Upper lobe of left lung (tissue), 6 donors: ENCODE data around the gene TMEM42. TPM values are rescaled to one million over a fixed set of nuclear protein-coding genes. Genes with fewer than 3 reads are reported as not detected.

Experiments
- ATAC-seq, 2 donors: fragments of 200-7000 bp; cut with Tn5 transposase; one replicate each; pipeline ENCODE4 v1.9.1; 2022; ENCODE audit warnings: mild to moderate bottlenecking in 2 of 2, moderate library complexity in 2 of 2; ENCODE audit not compliant: low FRiP score in 2 of 2
- DNase-seq, 2 donors: peaks; one replicate each; pipeline ENCODE4 v3.0.0-alpha.2; 2019 to 2020
- H3K27ac ChIP-seq, 4 donors: fragments of 200-600 bp; sonication (generic); one replicate each; pipeline ENCODE4 v1.5.1; 2016 to 2019
- H3K27me3 ChIP-seq, 4 donors: fragments of 200-600 bp; sonication (generic); one replicate each; pipeline ENCODE4 v1.5.1; 2017 to 2019
- H3K36me3 ChIP-seq, 4 donors: fragments of 200-600 bp; sonication (generic); one replicate each; pipeline ENCODE4 v1.5.1; 2016 to 2019
- H3K4me1 ChIP-seq, 4 donors: fragments of 200-600 bp; sonication (generic); one replicate each; pipeline ENCODE4 v1.5.1; 2018 to 2019
- H3K4me3 ChIP-seq, 4 donors: fragments of 200-600 bp; sonication (generic); one replicate each; pipeline ENCODE4 v1.5.1; 2017 to 2019; ENCODE audit warnings: mild to moderate bottlenecking in 2 of 4, moderate library complexity in 1 of 4
- H3K9me3 ChIP-seq, 4 donors: fragments of 200-600 bp; sonication (generic); one replicate each; pipeline ENCODE4 v1.5.1; 2018 to 2019
- CTCF ChIP-seq, 6 experiments: fragments of 450-650 bp in 4 of 6; fragments of 200-600 bp in 2 of 6; sonication (generic) in 2 of 6; IDR thresholded peaks; one replicate each; pipeline ENCODE4 v1.5.1; 2016 to 2019; ENCODE audit warnings: antibody characterized with exemption in 6 of 6
- EP300 ChIP-seq, 4 donors: sonication (generic); formaldehyde crosslinking; IDR thresholded peaks; one replicate each; pipeline ENCODE4 v1.5.1; 2017; ENCODE audit warnings: antibody characterized with exemption in 4 of 4, control low read depth in 2 of 4
- POLR2A ChIP-seq, 4 donors: fragments of 450-650 bp; IDR thresholded peaks; one replicate each; pipeline ENCODE4 v1.5.1; 2016 to 2017; ENCODE audit warnings: antibody characterized with exemption in 4 of 4, mild to moderate bottlenecking in 2 of 4
- POLR2AphosphoS5 ChIP-seq, 2 donors: sonication (generic); formaldehyde crosslinking; IDR thresholded peaks; one replicate each; pipeline ENCODE4 v1.5.1; 2017; ENCODE audit warnings: antibody characterized with exemption in 2 of 2
- WGBS, 2 donors: methylation state at CpG; one replicate each; pipeline ENCODE4 v1.1.5; 2017 to 2018; 5-methylcytosine and 5-hydroxymethylcytosine counted together
- total RNA-seq, 6 donors: library from RNA; depleted of rRNA in 4 of 6; stranded (reverse); fragments of >200 nt in 4 of 6; gene quantifications; one replicate each; pipeline versions ENCODE4 v1.1.0 to v1.2.1, GENCODE V29; 2016 to 2021
- donor health status: DM: no; HTN: no; CAD: no; lungs with moderate emphysema.
- donor health status: DM: no; HTN: yes; CAD: no; lungs with severe emphysema.

The TMEM42 gene
- total RNA-seq, 6 donors from 2014 or later, result 6.3 to 19.5 (median 11.0) TPM

- Histone ChIP-seq H3K27me3 (no peaks in the 10 kb centered on the region), H3K4me3 (no peak overlapping the region), H3K27ac (no peak overlapping the region), H3K36me3 (no peaks in the 10 kb centered on the region), H3K4me1 (peaks cover 7 to 16% (median 9%) of the 10 kb centered on the region in 4 donors), H3K9me3 (peaks cover 0 to 11% (median 0%) of the 10 kb centered on the region in 4 donors)
- no peak for ATAC-seq
- TF ChIP-seq CTCF (IDR thresholded peaks at IDR 0.05), result no peak
- no peak for TF ChIP-seq EP300 (IDR thresholded peaks at IDR 0.05)
- no peak for TF ChIP-seq POLR2AphosphoS5 (IDR thresholded peaks at IDR 0.05)
- no peak for TF ChIP-seq POLR2A (IDR thresholded peaks at IDR 0.05)
- WGBS, 2 donors, result 93 to 97% methylated on average over 4 of the region's 4 CpGs
- DNase-seq, result no peak
These were observed 1.6 kb upstream of the TMEM42 start for GRCh38 chr3:44860117-44860516.

- no peak for DNase-seq
- H3K36me3 ChIP-seq, result no peaks in the 10 kb centered on the region
- H3K4me1 ChIP-seq, result peaks cover 7 to 16% (median 9%) of the 10 kb centered on the region in 4 donors
- peak overlapping the region; percentile 92 to 95 (median 92) for H3K27ac ChIP-seq
- peak overlapping the region in 3 of 4 donors; percentile 65 to 84 (median 81) for H3K4me3 ChIP-seq
- no peaks in the 10 kb centered on the region for H3K27me3 ChIP-seq
- WGBS, 2 donors, result 1% methylated on average over 11 to 25 of the region's 25 CpGs
- ATAC-seq, result no peak
- H3K9me3 ChIP-seq, result no peaks in the 10 kb centered on the region
- TF ChIP-seq EP300 (IDR thresholded peaks at IDR 0.05), result no peak
- TF ChIP-seq POLR2A (IDR thresholded peaks at IDR 0.05), result no peak
- TF ChIP-seq CTCF (IDR thresholded peaks at IDR 0.05), result no peak
- no peak for TF ChIP-seq POLR2AphosphoS5 (IDR thresholded peaks at IDR 0.05)
These were observed 520 bp downstream of the TMEM42 start for GRCh38 chr3:44862226-44862637.

GRCh38 chr3:44865272-44866035 is 3.7 kb downstream of the TMEM42 start:
- 83 to 94% methylated on average over 7 of the region's 7 CpGs for WGBS, 2 donors
- no peak for TF ChIP-seq POLR2AphosphoS5 (IDR thresholded peaks at IDR 0.05)
- TF ChIP-seq CTCF (IDR thresholded peaks at IDR 0.05), result no peak
- TF ChIP-seq EP300 (IDR thresholded peaks at IDR 0.05), result no peak
- TF ChIP-seq POLR2A (IDR thresholded peaks at IDR 0.05), result no peak
- Histone ChIP-seq H3K4me3 (no peak overlapping the region), H3K36me3 (no peaks in the 10 kb centered on the region), H3K9me3 (no peaks in the 10 kb centered on the region), H3K27ac (no peak overlapping the region), H3K4me1 (peaks cover 7 to 16% (median 11%) of the 10 kb centered on the region in 4 donors), H3K27me3 (no peaks in the 10 kb centered on the region)
- DNase-seq, result no peak
- no peak for ATAC-seq

GRCh38 chr3:44867421-44868111 is 5.9 kb downstream of the TMEM42 start:
- DNase-seq (no peak), ATAC-seq (no peak)
- Histone ChIP-seq H3K36me3 (no peaks in the 10 kb centered on the region), H3K4me3 (no peak overlapping the region), H3K27me3 (no peaks in the 10 kb centered on the region), H3K27ac (no peak overlapping the region), H3K4me1 (peaks cover 3 to 7% (median 4%) of the 10 kb centered on the region in 4 donors), H3K9me3 (no peaks in the 10 kb centered on the region)
- TF ChIP-seq POLR2AphosphoS5 (IDR thresholded peaks at IDR 0.05), result no peak
- TF ChIP-seq CTCF (IDR thresholded peaks at IDR 0.05), result no peak
- TF ChIP-seq EP300 (IDR thresholded peaks at IDR 0.05), result no peak
- no peak for TF ChIP-seq POLR2A (IDR thresholded peaks at IDR 0.05)
- WGBS, 2 donors, result 95% methylated on average over 7 of the region's 7 CpGs
